ENCODE results near the gene WNT11.
A peak's percentile ranks its signal among the peaks of the same experiment; 100 is the strongest.

Gene WNT11

DNA sequence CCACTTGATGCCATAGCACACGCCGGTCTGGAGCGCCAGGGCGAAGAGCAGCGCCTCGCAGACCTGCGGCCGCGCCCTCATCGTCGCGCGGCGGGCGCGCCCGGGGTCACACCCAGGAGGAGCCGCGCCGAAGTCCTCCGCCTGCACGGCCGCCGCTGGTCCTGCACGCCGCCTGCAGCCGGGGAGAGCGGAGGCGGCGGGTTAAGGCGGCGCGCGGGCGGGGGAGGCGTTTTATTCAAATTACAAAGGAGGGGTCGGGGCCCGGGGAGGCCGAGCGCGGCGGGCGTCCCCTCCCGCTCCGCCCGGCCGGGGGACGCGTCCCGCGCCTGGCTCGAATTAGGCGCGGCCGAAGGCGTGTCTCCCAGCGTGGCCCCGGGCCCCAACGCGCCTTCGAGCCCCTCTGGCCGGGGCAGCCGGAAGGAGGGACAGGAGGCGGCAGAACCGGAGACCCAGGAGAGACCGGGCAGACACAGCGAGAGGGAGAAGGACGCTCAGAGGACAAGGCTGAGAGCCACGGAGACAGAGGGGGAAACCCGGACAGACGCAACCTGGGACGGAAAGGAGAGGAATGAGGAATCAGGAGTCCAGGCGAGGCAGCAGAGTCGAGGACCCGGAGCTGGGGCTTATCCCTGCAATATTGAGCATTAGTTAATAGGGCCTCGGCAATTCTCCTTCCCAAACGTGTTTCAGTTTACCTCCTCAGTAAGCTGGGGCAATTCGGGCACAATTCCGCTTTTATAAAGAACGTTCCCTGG, at the start of gene WNT11:
Gene WNT11 (minus strand): TSS at position 176 of the 755 bp plus-strand sequence. CDS start 95 bp downstream, at position 81.
- Histone ChIP-seq H3K9me3 (ENCODE audit: low read depth, low read length) (no peaks in the 10 kb centered on the region), H3K27ac (no peak within 1 kb of the TSS), H3K9ac (ENCODE audit: insufficient read length) (no peak within 1 kb of the TSS), H3K36me3 (ENCODE audit: insufficient read depth, low read length) (no peaks in the 10 kb centered on the region), H3K4me3 (peak within 1 kb of the TSS; percentile 89)
- no peak for DNase-seq (ENCODE audit: low read depth, low spot score)
- no peak for TF ChIP-seq FOXP2 (optimal IDR thresholded peaks at IDR 0.05; ENCODE audit: control extremely low read depth, extremely low read length, insufficient read depth)
- TF ChIP-seq EZH2 (IDR thresholded peaks at IDR 0.05) = no peak

DNA sequence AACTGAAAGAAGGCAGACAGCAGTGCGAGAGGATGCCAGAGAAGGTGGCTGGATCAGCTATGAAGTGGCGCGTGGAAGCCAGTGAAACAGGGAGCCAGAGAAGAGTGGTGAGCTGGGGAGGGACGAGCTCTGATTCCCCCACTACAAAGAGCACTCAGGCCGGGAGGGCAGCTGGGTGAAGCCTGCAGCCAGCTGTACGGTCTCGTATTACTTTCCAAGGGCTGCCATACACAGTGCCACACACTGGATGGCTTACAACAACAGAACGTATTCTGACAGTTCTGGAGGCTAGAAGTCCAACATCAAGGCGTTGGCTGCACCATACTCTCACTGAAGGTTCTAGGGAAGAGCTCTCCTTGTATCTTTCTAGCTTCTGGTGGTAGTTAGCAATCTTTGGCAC, 47.1 kb upstream of the WNT11 start:
- Histone ChIP-seq H3K36me3 (ENCODE audit: insufficient read depth, low read length) (no peaks in the 10 kb centered on the region), H3K4me3 (no peak overlapping the region), H3K9ac (ENCODE audit: insufficient read length) (no peak overlapping the region), H3K27ac (no peak overlapping the region), H3K9me3 (ENCODE audit: low read depth, low read length) (no peaks in the 10 kb centered on the region)
- DNase-seq (ENCODE audit: low read depth, low spot score) = no peak
- TF ChIP-seq EZH2 (IDR thresholded peaks at IDR 0.05) = no peak
- no peak for TF ChIP-seq POLR2AphosphoS5 (IDR thresholded peaks at IDR 0.05; ENCODE audit: borderline replicate concordance, low read depth, low read length)
- no peak for TF ChIP-seq FOXP2 (optimal IDR thresholded peaks at IDR 0.05; ENCODE audit: control extremely low read depth, extremely low read length, insufficient read depth)

DNA sequence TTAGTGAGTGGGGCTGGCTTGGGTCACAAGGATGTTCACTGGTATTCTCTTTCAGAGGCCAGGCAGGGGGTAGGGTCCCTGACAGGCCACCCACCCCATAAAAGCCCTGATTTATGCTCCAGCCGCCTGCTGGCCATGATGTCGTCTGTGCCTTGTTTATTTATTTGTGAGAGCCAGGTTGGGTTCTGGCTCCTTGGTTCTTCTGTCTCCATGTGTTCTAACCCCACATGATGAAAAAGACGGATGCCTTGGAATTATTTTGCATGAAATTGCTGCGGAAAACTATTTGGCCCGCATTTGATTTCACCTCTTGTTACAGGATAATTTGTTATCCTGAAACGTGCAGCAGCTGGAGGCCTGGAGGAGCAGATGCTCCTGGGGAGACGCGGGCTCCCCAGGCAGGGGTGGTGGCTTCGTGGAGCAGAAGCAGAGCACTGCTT, 46.3 kb upstream of the WNT11 start:
- no peak for DNase-seq (ENCODE audit: low read depth, low spot score)
- H3K9ac ChIP-seq (ENCODE audit: insufficient read length) = no peak overlapping the region
- TF ChIP-seq FOXP2 (optimal IDR thresholded peaks at IDR 0.05; ENCODE audit: control extremely low read depth, extremely low read length, insufficient read depth) (no peak), POLR2AphosphoS5 (IDR thresholded peaks at IDR 0.05; ENCODE audit: borderline replicate concordance, low read depth, low read length) (no peak), EZH2 (IDR thresholded peaks at IDR 0.05) (no peak)
- no peaks in the 10 kb centered on the region for H3K9me3 ChIP-seq (ENCODE audit: low read depth, low read length)
- H3K36me3 ChIP-seq (ENCODE audit: insufficient read depth, low read length) = no peaks in the 10 kb centered on the region
- no peak overlapping the region for H3K4me3 ChIP-seq
- H3K27ac ChIP-seq = no peak overlapping the region

DNA sequence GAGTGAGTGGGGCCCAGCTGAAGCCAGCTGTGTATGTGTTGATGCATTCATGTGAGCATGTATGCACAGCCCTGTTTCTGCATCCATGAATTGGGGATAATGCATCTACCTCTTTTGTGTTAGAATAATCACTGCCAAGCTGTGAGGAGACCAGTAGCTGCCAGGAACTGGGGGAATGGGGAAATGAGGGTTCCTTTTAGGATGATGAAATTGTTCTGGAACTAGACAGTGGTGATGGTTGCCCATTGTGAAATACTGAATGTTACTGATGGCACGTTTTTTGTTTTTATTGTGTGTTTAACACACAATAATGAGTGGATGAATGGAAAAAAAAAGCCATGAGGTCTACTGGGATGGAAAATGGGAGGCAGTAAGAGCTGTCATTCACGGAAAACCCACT, 45.3 kb upstream of the WNT11 start:
- no peak overlapping the region for H3K9ac ChIP-seq (ENCODE audit: insufficient read length)
- no peak for TF ChIP-seq FOXP2 (optimal IDR thresholded peaks at IDR 0.05; ENCODE audit: control extremely low read depth, extremely low read length, insufficient read depth)
- TF ChIP-seq EZH2 (IDR thresholded peaks at IDR 0.05) = no peak
- TF ChIP-seq POLR2AphosphoS5 (IDR thresholded peaks at IDR 0.05; ENCODE audit: borderline replicate concordance, low read depth, low read length) = no peak
- no peak overlapping the region for H3K4me3 ChIP-seq
- H3K27ac ChIP-seq = no peak overlapping the region
- H3K36me3 ChIP-seq (ENCODE audit: insufficient read depth, low read length) = no peaks in the 10 kb centered on the region
- no peak for DNase-seq (ENCODE audit: low read depth, low spot score)
- H3K9me3 ChIP-seq (ENCODE audit: low read depth, low read length) = no peaks in the 10 kb centered on the region

DNA sequence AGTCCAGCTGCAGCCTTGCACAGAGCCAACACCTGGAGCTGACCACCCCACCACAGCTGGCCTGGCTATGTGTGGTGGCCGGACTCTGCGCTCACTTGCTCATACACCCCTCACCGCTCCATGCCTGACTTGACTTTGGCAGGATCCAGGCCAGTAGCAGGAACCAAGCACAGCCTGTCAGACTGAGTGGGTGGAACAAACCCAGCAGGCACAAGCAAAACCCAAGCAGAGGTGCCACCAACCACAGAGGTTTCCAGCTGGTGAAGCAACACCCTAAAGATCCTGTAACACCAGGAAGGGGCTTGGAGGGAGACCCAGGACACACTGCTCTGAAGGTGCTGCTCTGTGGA, 44.9 kb upstream of the WNT11 start:
- no peak for DNase-seq (ENCODE audit: low read depth, low spot score)
- TF ChIP-seq EZH2 (IDR thresholded peaks at IDR 0.05) (no peak), FOXP2 (optimal IDR thresholded peaks at IDR 0.05; ENCODE audit: control extremely low read depth, extremely low read length, insufficient read depth) (no peak), POLR2AphosphoS5 (IDR thresholded peaks at IDR 0.05; ENCODE audit: borderline replicate concordance, low read depth, low read length) (no peak)
- H3K27ac ChIP-seq = no peak overlapping the region

DNA sequence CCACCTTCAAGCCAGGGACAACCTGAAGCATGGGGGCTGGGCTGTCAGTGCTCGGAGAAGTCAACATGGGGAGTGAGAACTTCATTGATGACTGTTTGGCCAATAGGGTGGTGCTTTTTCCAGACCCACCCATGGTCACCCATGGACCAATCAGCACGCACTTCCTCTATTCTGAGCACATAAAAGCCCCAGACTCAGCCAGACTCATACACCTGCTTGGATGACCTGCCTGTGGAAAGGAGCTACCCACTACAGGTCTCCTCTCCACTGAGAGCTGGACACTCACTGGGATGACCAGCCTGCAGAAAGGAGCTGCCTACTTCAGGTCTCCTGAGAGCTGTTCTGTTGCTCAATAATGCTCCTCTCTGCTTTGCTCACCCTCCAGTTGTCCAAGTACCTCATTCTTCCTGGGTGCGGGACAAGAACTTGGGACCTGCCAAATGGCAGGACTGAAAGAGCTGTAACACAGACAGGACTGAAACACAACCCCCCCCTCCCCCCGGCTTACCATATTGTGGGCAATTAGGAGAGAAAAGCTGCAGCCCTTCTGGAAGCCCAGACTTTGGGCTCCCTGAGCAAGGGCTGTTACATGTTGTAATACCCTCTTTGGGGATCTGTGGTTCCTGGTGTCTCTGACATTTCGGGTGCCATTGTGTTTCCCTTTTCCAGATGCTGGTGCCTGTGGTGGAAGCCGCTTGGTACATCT, 44.4 kb upstream of the WNT11 start:
- Histone ChIP-seq H3K4me3 (no peak overlapping the region), H3K9me3 (ENCODE audit: low read depth, low read length) (no peaks in the 10 kb centered on the region), H3K9ac (ENCODE audit: insufficient read length) (no peak overlapping the region), H3K27ac (no peak overlapping the region), H3K36me3 (ENCODE audit: insufficient read depth, low read length) (no peaks in the 10 kb centered on the region)
- no peak for DNase-seq (ENCODE audit: low read depth, low spot score)
- TF ChIP-seq POLR2AphosphoS5 (IDR thresholded peaks at IDR 0.05; ENCODE audit: borderline replicate concordance, low read depth, low read length) = no peak
- TF ChIP-seq EZH2 (IDR thresholded peaks at IDR 0.05) = no peak
- TF ChIP-seq FOXP2 (optimal IDR thresholded peaks at IDR 0.05; ENCODE audit: control extremely low read depth, extremely low read length, insufficient read depth) = no peak

More for the DNA sequence above, 44.9 kb upstream of the WNT11 start:
- Histone ChIP-seq H3K9me3 (ENCODE audit: low read depth, low read length) (no peaks in the 10 kb centered on the region), H3K4me3 (no peak overlapping the region), H3K36me3 (ENCODE audit: insufficient read depth, low read length) (no peaks in the 10 kb centered on the region), H3K9ac (ENCODE audit: insufficient read length) (no peak overlapping the region)

DNA sequence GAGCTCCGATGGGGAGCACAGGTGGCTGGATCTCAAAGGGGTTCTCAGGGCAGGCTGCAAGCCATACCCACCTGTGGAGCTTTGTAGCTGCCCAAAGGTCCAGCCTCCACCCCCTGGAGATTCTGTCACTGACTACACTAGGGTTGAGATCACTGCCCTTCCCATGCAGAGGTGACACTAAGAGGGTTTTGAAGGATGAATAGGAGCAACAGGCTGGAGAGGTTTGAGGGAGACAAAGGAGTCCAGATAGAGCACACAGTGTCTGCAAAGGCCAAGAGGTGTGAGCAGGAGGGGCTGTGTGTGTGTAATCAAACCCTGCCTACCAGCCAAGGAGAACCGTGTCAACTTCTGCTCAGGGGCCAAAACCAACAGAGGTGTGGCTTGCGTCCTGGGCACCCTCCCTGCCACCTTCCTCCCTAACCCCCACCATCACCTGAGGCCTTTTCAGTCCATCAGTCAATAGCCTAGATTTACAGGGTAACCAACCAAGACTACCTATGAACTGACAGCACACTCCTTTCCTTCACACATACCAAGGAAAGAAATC, 43.0 kb upstream of the WNT11 start:
- H3K9me3 ChIP-seq (ENCODE audit: low read depth, low read length) = no peaks in the 10 kb centered on the region
- no peak overlapping the region for H3K9ac ChIP-seq (ENCODE audit: insufficient read length)
- TF ChIP-seq FOXP2 (optimal IDR thresholded peaks at IDR 0.05; ENCODE audit: control extremely low read depth, extremely low read length, insufficient read depth) (no peak), POLR2AphosphoS5 (IDR thresholded peaks at IDR 0.05; ENCODE audit: borderline replicate concordance, low read depth, low read length) (no peak), EZH2 (IDR thresholded peaks at IDR 0.05) (no peak)

DNA sequence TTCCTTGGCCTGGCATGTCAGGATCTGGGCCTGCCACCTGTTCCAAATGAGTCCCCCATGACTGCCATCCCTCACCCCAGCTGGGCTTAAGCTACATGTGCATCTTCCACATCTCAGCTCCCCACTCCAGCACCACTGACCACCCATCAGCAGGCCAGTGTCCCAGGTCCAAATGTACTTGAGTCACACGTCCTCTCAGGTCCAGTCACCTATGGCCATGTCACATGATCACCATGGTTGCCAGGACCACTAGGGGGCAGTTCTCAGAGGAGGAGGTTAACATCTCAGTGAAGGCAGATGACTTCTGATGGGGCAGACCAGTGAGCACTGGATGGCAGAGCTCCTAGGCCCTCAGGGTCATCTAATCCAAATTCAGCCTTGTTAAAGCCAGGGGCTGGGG, 41.9 kb upstream of the WNT11 start:
- Histone ChIP-seq H3K4me3 (no peak overlapping the region), H3K27ac (no peak overlapping the region), H3K9me3 (ENCODE audit: low read depth, low read length) (no peaks in the 10 kb centered on the region), H3K36me3 (ENCODE audit: insufficient read depth, low read length) (no peaks in the 10 kb centered on the region), H3K9ac (ENCODE audit: insufficient read length) (no peak overlapping the region)
- TF ChIP-seq EZH2 (IDR thresholded peaks at IDR 0.05) = no peak
- TF ChIP-seq POLR2AphosphoS5 (IDR thresholded peaks at IDR 0.05; ENCODE audit: borderline replicate concordance, low read depth, low read length) = no peak
- no peak for TF ChIP-seq FOXP2 (optimal IDR thresholded peaks at IDR 0.05; ENCODE audit: control extremely low read depth, extremely low read length, insufficient read depth)
- DNase-seq (ENCODE audit: low read depth, low spot score) = no peak

More for the DNA sequence above, 43.0 kb upstream of the WNT11 start:
- Histone ChIP-seq H3K27ac (no peak overlapping the region), H3K4me3 (no peak overlapping the region), H3K36me3 (ENCODE audit: insufficient read depth, low read length) (no peaks in the 10 kb centered on the region)
- no peak for DNase-seq (ENCODE audit: low read depth, low spot score)

Data from SK-N-MC (cell line).